ENCODE results near the gene SUN5. TPM values are rescaled to one million over a fixed set of nuclear protein-coding genes. Genes with fewer than 3 reads are reported as not detected.

Gene SUN5
- total and polyA plus RNA-seq, 2 of the 8 experiments (the other 6 are each of a cell fraction or from before 2014, with no cell fraction given): not detected

- no peak overlapping the region for H2AFZ ChIP-seq (ENCODE audit: low read length)
- H3K79me1 ChIP-seq (ENCODE audit: low read depth, low read length): no peaks in the 10 kb centered on the region
- H2BK5ac ChIP-seq (ENCODE audit: low read depth, low read length): no peak overlapping the region
- H2BK20ac ChIP-seq (ENCODE audit: low read length): no peak overlapping the region
- no peak overlapping the region for H2BK12ac ChIP-seq (ENCODE audit: low read depth, low read length)
- H2BK120ac ChIP-seq (replicated peaks; ENCODE audit: low read depth, low read length): no peak overlapping the region
- no peaks in the 10 kb centered on the region for H3K9me3 ChIP-seq (ENCODE audit: insufficient read depth in 2 of 2, low read depth in 1 of 2, low read length in 1 of 2)
- no peaks in the 10 kb centered on the region for H3K4me1 ChIP-seq (replicated peaks in 1 of 4; ENCODE audit: control insufficient read depth in 3 of 4, insufficient read depth in 4 of 4, low read length in 3 of 4)
- H3K4me2 ChIP-seq (ENCODE audit: insufficient read depth in 1 of 2, low read depth in 2 of 2, low read length in 2 of 2): no peak overlapping the region
- H3K23ac ChIP-seq (ENCODE audit: insufficient read length): no peak overlapping the region
- no peak overlapping the region for H3K18ac ChIP-seq (ENCODE audit: extremely low read depth, low read length)
- CTCF ChIA-PET (ENCODE audit: partially characterized antibody): interaction anchor here (0.6 to 1.6 kb wide), 5 partner anchors 12 to 121 kb away, joined by 3 to 4 read pairs (median 3); no protein-coding TSS in a partner anchor
- no peaks in the 10 kb centered on the region for H3K23me2 ChIP-seq (ENCODE audit: low read depth, low read length)
- H2AK5ac ChIP-seq (ENCODE audit: low read depth, low read length): no peak overlapping the region
- no peaks in the 10 kb centered on the region for H3K36me3 ChIP-seq (ENCODE audit: control insufficient read depth in 2 of 4, insufficient read depth in 4 of 4, low read length in 3 of 4)
- TF ChIP-seq GTF2F1 (IDR thresholded peaks at IDR 0.05; ENCODE audit: borderline replicate concordance, low read depth, low read length): no peak
- no peak for TF ChIP-seq TCF12 (IDR thresholded peaks at IDR 0.05; ENCODE audit: low read depth, low read length)
- no peak for TF ChIP-seq RNF2 (IDR thresholded peaks at IDR 0.05; ENCODE audit: borderline replicate concordance, low read depth, low read length, missing control alignments, poor library complexity, severe bottlenecking)
- no peak for TF ChIP-seq NANOG (IDR thresholded peaks at IDR 0.05; ENCODE audit: insufficient read depth, low read depth, low read length, poor library complexity, severe bottlenecking)
- TF ChIP-seq KDM5A (IDR thresholded peaks at IDR 0.05; ENCODE audit: low read length): no peak
- no peak for TF ChIP-seq GABPA (IDR thresholded peaks at IDR 0.05; ENCODE audit: borderline replicate concordance, insufficient read depth, low read length)
- TF ChIP-seq ATF3 (IDR thresholded peaks at IDR 0.05; ENCODE audit: insufficient read depth, low read depth, low read length): no peak
- no peak for TF ChIP-seq KDM4A (IDR thresholded peaks at IDR 0.05; ENCODE audit: low read depth, low read length, severe bottlenecking)
- TF ChIP-seq NRF1 (IDR thresholded peaks at IDR 0.05; ENCODE audit: low read depth, low read length): no peak
- no peak overlapping the region for H4K91ac ChIP-seq (replicated peaks; ENCODE audit: insufficient read length, low read length)
- POLR2A ChIA-PET (ENCODE audit: partially characterized antibody): no interaction called here
- no peak overlapping the region for H3K4ac ChIP-seq (replicated peaks; ENCODE audit: insufficient read length, low read depth, low read length)
- DNase-seq (ENCODE audit: low read depth in 1 of 2, low spot score in 2 of 2) (no peak), FAIRE-seq (no peak)
- H4K8ac ChIP-seq (ENCODE audit: extremely low read depth, insufficient read depth, low read length): no peak overlapping the region
- no peaks in the 10 kb centered on the region for H3K27me3 ChIP-seq (replicated peaks in 1 of 4; ENCODE audit: control insufficient read depth in 3 of 4, extremely low read depth in 1 of 4, insufficient read depth in 3 of 4, low read length in 3 of 4)
- no peak overlapping the region for H3K4me3 ChIP-seq (ENCODE audit: extremely low read depth in 1 of 4, insufficient read depth in 2 of 4, low read depth in 3 of 4, low read length in 4 of 4)
- H4K20me1 ChIP-seq (replicated peaks in 1 of 2; ENCODE audit: control insufficient read depth in 1 of 2, insufficient read depth in 2 of 2, low read length in 2 of 2): peaks cover 0 to 2% of the 10 kb centered on the region in 2 experiments
- H3K14ac ChIP-seq (ENCODE audit: insufficient read length): no peak overlapping the region
- WGBS, 2 experiments (ENCODE audit: extremely low coverage in 1 of 2, insufficient coverage in 1 of 2, insufficient read length in 1 of 2, insufficient replicate concordance in 2 of 2, low coverage in 1 of 2, low lambda C conversion rate in 2 of 2, missing lambda C conversion rate in 1 of 2): 89% methylated on average over 6 of the region's 6 CpGs; no CpG with 5 or more reads in 1 of the 2 experiments
- H3K9ac ChIP-seq (replicated peaks in 1 of 4; ENCODE audit: extremely low read depth in 1 of 4, low read depth in 3 of 4, low read length in 3 of 4): no peak overlapping the region
- no peak overlapping the region for H3K27ac ChIP-seq (ENCODE audit: low read depth, low read length)
- H2BK15ac ChIP-seq (ENCODE audit: low read length): no peak overlapping the region
- no peaks in the 10 kb centered on the region for H3K79me2 ChIP-seq (ENCODE audit: control insufficient read depth in 1 of 2, insufficient read depth in 2 of 2, low read length in 2 of 2)
- H3K56ac ChIP-seq (replicated peaks; ENCODE audit: insufficient read length, low read depth, low read length): no peak overlapping the region
- no peak overlapping the region for H4K5ac ChIP-seq (ENCODE audit: insufficient read length, low read depth, low read length)
Observed at GRCh38 chr20:33030569-33030968, 26.3 kb upstream of the SUN5 start.
